Body of pancreas (tissue), 4 donors: ENCODE results near the gene PSKH1. TPM values are rescaled to one million over a fixed set of nuclear protein-coding genes. Genes with fewer than 3 reads are reported as not detected.

ENCODE experiments used
- ATAC-seq: fragments of 150-250 bp; one replicate; pipeline ENCODE4 v1.9.1; 2016
- DNase-seq, 4 donors: peaks; one replicate each; pipeline ENCODE4 v3.0.0-alpha.2; 2019
- H3K27ac ChIP-seq, 4 donors: fragments of 200-600 bp; sonication (generic); 1 replicate in 3 of 4; 2 replicates in 1 of 4; pipeline versions ENCODE4 v1.5.1 to v1.6.1; 2016 to 2019; ENCODE audit warnings: mild to moderate bottlenecking in 1 of 4, mixed read lengths in 1 of 4, moderate library complexity in 1 of 4
- H3K27me3 ChIP-seq, 2 donors: fragments of 200-600 bp; sonication (generic); one replicate each; pipeline ENCODE4 v1.6.0; 2016; ENCODE audit warnings: mild to moderate bottlenecking in 1 of 2
- H3K36me3 ChIP-seq, 2 donors: fragments of 200-600 bp; sonication (generic); replicated peaks in 1 of 2; 2 replicates each; pipeline ENCODE4 v1.5.1; 2016; ENCODE audit warnings: low read depth in 2 of 2; ENCODE audit not compliant: insufficient read depth in 1 of 2
- H3K4me1 ChIP-seq: fragments of 200-600 bp; sonication (generic); one replicate; pipeline ENCODE4 v1.6.0; 2016
- H3K4me3 ChIP-seq, 2 donors: fragments of 200-600 bp; sonication (generic); 1 replicate in 1 of 2; 2 replicates in 1 of 2; pipeline ENCODE4 v1.5.1; 2016 to 2019
- H3K9me3 ChIP-seq, 3 donors: fragments of 200-600 bp; sonication (generic); 1 replicate in 2 of 3; 2 replicates in 1 of 3; pipeline ENCODE4 v1.5.1; 2016
- POLR2A ChIP-seq, 3 donors: fragments of 450-650 bp; IDR thresholded peaks; one replicate each; pipeline ENCODE4 v1.6.1; 2016; ENCODE audit warnings: antibody characterized with exemption in 3 of 3, mild to moderate bottlenecking in 2 of 3
- WGBS, 2 donors: methylation state at CpG; one replicate each; pipeline ENCODE4 v1.1.5; 2017; 5-methylcytosine and 5-hydroxymethylcytosine counted together
- intact Hi-C: fragments of 100-400 bp; cut with DNase I; formaldehyde crosslinking; loops from one replicate; pipeline ENCODE4 v1.15.1; 2023
- total RNA-seq, 2 donors: library from RNA; depleted of rRNA; stranded (reverse); fragments of >200 nt; gene quantifications; one replicate each; pipeline ENCODE4 v1.1.0, GENCODE V29; 2016
- TF ChIP-seq, protein P1 (sequence below), 7 experiments: fragments of 450-650 bp in 4 of 7; fragments of 200-600 bp in 3 of 7; sonication (generic) in 3 of 7; IDR thresholded peaks; one replicate each; pipeline ENCODE4 v1.5.1; 2016 to 2019; ENCODE audit warnings: antibody characterized with exemption in 7 of 7

PSKH1 gene
- total RNA-seq, 2 donors from 2014 or later: 15.0 to 16.8 TPM

DNA sequence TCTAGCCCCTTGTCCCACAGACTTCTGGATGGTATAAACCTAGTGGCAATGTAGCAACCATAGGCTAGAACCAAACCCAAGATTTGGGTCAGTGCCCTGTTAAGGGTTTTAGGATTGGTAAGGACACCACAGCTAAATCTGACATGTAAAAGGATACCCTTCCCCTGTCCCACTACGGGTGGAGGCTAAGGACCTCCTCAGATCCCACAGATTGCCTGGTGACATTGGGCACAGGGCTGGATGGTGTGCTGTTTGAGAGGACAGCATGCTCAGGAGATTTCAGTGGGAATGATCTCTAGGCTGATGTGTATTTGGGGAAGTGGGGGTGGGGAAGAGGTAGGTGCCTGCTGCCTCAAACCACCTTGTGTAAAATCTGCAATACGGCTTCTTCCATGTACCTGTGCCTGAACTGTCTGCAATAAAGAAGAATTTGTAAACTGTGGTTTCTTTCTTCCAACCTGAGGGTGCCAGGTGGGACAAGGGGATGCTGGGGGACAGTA lies 20.9 kb upstream of the PSKH1 start:
- WGBS, 2 donors: 50 to 75% methylated on average over 1 to 2 of the region's 2 CpGs
- H3K27ac ChIP-seq: peak overlapping the region; percentile 53 to 80 (median 66)
- H3K27me3 ChIP-seq: no peaks in the 10 kb centered on the region
- no peak for TF ChIP-seq POLR2A (IDR thresholded peaks at IDR 0.05)
- TF ChIP-seq, protein P1, sequence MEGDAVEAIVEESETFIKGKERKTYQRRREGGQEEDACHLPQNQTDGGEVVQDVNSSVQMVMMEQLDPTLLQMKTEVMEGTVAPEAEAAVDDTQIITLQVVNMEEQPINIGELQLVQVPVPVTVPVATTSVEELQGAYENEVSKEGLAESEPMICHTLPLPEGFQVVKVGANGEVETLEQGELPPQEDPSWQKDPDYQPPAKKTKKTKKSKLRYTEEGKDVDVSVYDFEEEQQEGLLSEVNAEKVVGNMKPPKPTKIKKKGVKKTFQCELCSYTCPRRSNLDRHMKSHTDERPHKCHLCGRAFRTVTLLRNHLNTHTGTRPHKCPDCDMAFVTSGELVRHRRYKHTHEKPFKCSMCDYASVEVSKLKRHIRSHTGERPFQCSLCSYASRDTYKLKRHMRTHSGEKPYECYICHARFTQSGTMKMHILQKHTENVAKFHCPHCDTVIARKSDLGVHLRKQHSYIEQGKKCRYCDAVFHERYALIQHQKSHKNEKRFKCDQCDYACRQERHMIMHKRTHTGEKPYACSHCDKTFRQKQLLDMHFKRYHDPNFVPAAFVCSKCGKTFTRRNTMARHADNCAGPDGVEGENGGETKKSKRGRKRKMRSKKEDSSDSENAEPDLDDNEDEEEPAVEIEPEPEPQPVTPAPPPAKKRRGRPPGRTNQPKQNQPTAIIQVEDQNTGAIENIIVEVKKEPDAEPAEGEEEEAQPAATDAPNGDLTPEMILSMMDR (IDR thresholded peaks at IDR 0.05): no peak
- peaks cover 49% of the 10 kb centered on the region for H3K4me1 ChIP-seq
- no peaks in the 10 kb centered on the region for H3K9me3 ChIP-seq
- peaks cover 0 to 3% of the 10 kb centered on the region in 2 donors for H3K36me3 ChIP-seq
- intact Hi-C loops: no loop called here
- DNase-seq (no peak), ATAC-seq (no peak)
- H3K4me3 ChIP-seq: no peak overlapping the region

DNA sequence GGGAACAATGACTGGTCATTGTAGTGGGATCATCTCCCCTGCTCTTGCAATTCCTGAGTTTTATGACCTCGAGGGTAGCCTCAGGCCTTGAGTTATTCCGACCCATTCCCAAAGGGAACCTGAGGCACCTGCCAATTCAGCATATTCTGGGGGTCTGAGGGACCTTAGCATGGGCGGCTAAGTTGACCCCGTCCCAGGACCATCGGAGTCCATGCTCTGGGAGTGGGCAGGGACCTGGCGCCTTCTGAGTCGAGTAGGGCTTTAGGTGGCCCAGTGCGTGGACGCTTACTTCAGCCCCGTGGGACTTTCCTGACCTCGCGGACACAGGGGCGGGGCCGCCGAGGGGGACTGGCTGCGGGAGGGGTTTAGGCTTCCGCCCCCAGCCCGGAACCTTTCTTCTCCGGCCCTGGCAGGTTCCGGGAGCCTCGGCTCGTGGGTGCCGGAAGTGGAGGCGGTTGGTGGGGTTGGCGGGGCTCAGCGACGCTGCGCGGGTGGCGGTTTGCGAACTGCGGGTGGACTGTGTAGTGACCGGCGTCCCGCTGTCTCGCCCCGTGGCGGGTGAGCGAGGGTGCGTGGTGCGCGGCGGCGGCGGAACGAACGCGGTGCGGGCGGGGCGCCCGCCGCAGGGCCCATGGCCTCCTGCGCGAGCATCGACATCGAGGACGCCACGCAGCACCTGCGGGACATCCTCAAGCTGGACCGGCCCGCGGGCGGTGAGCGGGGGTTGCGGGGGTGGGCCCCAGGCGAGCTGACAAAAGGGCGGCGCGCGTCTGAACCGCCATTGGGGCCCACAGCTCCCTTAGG lies 20.2 kb upstream of the PSKH1 start, which contains the start of gene EDC4:
Gene EDC4 (plus strand): TSS at position 422 of the 804 bp plus-strand sequence. CDS start 210 bp downstream, at position 632.
- peaks cover 42% of the 10 kb centered on the region for H3K4me1 ChIP-seq

DNA sequence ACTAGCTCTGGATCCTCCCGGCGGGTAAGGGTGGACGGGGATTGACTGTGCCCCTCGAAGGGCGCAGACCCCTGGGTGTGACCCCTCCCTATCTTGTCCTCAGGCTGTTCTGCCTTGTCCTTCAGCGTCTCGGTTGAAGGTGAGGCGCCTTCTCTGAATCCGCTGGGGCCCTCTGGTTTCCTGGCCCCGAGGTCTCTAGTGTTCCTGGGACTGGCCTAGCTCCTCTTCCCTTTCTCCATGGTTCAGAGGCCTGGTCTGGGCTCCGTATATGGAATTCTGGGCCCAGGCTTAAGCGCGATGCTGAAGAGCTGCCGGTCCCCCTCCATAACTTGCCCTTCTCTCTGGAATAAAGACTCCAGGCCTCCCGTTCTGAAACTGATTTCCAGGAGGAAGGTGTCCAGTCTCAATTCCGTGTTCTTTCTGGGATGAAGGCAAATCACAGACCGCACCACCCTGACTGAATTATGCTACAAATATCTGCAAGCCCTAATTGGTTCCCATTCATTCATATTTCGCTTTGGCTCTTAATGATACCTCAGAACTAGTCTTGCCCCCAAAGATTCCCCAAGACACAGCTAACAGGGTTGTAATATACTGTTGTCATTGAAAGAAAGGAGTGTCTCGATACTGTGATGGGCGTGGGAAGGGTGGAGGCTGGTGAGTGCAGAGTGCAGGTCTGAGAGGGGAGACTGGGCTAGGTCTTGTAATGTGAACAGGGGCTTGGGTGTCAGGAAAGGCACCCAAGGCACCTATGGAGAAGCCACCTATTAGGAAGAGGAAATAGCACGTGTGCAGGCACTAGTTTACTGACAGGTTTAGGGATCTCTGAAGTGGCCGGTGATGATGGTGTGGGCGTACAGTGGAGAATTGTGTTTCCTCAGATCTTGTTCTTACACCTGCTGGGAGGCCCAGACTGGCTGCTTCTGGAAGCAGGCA lies 19.4 kb upstream of the PSKH1 start:
- ATAC-seq (no peak), DNase-seq (no peak)
- Histone ChIP-seq H3K27me3 (no peaks in the 10 kb centered on the region), H3K36me3 (peaks cover 6 to 15% of the 10 kb centered on the region in 2 donors), H3K4me1 (peaks cover 33% of the 10 kb centered on the region), H3K9me3 (no peaks in the 10 kb centered on the region), H3K4me3 (peak overlapping the region; percentile 70 to 85), H3K27ac (peak overlapping the region; percentile 53 to 80 (median 66))
- intact Hi-C loops: no loop called here
- TF ChIP-seq POLR2A (IDR thresholded peaks at IDR 0.05): no peak
- TF ChIP-seq, protein P1 (IDR thresholded peaks at IDR 0.05): no peak
- WGBS, 2 donors: 10 to 19% methylated on average over 12 to 22 of the region's 23 CpGs

More for the DNA sequence above, 20.2 kb upstream of the PSKH1 start, which contains the start of gene EDC4:
- WGBS, 2 donors: 3 to 6% methylated on average over 2 to 38 of the region's 72 CpGs
- peak within 1 kb of the TSS; percentile 70 to 85 for H3K4me3 ChIP-seq
- intact Hi-C loops: no loop called here
- no peaks in the 10 kb centered on the region for H3K27me3 ChIP-seq
- H3K9me3 ChIP-seq: no peaks in the 10 kb centered on the region
- H3K36me3 ChIP-seq: peaks cover 0 to 9% of the 10 kb centered on the region in 2 donors
- peak; percentile 30 to 68 (median 65) for TF ChIP-seq POLR2A (IDR thresholded peaks at IDR 0.05)
- TF ChIP-seq, protein P1 (IDR thresholded peaks at IDR 0.05): peak in 2 of 7 experiments; percentile 3
- ATAC-seq (peak; percentile 83), DNase-seq (peak; percentile 83 to 86 (median 84))
- peak within 1 kb of the TSS; percentile 53 to 80 (median 66) for H3K27ac ChIP-seq

DNA sequence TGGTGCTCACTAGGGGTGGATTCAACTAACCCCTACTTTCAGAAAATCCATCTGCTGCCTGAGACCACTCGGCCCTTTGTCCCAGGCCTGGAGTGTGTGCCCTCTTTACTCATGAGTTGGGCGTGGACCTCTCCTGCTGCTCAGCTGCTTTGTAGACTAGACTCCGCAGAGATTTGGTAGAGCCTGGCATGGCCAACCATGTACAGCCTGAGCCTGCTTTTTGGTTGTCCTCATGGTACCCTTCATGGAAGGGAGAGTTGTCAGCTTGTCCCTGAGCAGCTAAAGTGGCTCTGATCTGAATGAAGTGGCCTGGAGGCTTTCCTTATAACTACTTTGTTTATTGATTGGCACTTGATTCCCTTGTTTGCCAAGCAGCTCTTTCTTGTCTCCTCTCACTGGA lies 18.7 kb upstream of the PSKH1 start:
- intact Hi-C loops: no loop called here
- Histone ChIP-seq H3K27ac (no peak overlapping the region), H3K4me1 (peaks cover 27% of the 10 kb centered on the region), H3K4me3 (no peak overlapping the region), H3K9me3 (no peaks in the 10 kb centered on the region), H3K36me3 (peaks cover 13 to 21% of the 10 kb centered on the region in 2 donors), H3K27me3 (no peaks in the 10 kb centered on the region)
- no peak for TF ChIP-seq POLR2A (IDR thresholded peaks at IDR 0.05)
- TF ChIP-seq, protein P1 (IDR thresholded peaks at IDR 0.05): no peak
- no peak for DNase-seq
- 36% methylated on average over 3 of the region's 3 CpGs; no CpG with 5 or more reads in 1 of the 2 donors for WGBS, 2 donors
- ATAC-seq: no peak
